Lower leg skin (tissue), 3 donors: ENCODE measurements around the gene FASTK.

Experiments
- CTCF ChIP-seq, 3 donors: fragments of 450-650 bp; IDR thresholded peaks; one replicate each; pipeline ENCODE4 v1.5.1; 2016; ENCODE audit warnings: antibody characterized with exemption in 3 of 3, mild to moderate bottlenecking in 3 of 3, moderate library complexity in 2 of 3
- POLR2A ChIP-seq, 2 donors: fragments of 450-650 bp; IDR thresholded peaks; one replicate each; pipeline ENCODE4 v1.6.1; 2016 to 2017; ENCODE audit warnings: antibody characterized with exemption in 2 of 2, mild to moderate bottlenecking in 1 of 2, moderate library complexity in 1 of 2

GRCh38 chr7:151061213-151062110 lies 19.1 kb downstream of the FASTK start:
- TF ChIP-seq CTCF (IDR thresholded peaks at IDR 0.05) (no peak), POLR2A (IDR thresholded peaks at IDR 0.05) (no peak)
